Measurements from ENCODE around the gene ATIC. TPM values are rescaled to one million over a fixed set of nuclear protein-coding genes. Genes with fewer than 3 reads are reported as not detected.

ATIC gene
- total and polyA plus RNA-seq, 2 of the 8 experiments (the other 6 are each of a cell fraction or from before 2014, with no cell fraction given) = 139 to 319 TPM

- Histone ChIP-seq H4K8ac (ENCODE audit: extremely low read depth, insufficient read depth, low read length) (no peak overlapping the region), H3K27ac (ENCODE audit: low read depth, low read length) (no peak overlapping the region), H4K91ac (replicated peaks; ENCODE audit: insufficient read length, low read length) (no peak overlapping the region), H3K14ac (ENCODE audit: insufficient read length) (no peak overlapping the region), H2AK5ac (ENCODE audit: low read depth, low read length) (no peak overlapping the region), H3K79me1 (ENCODE audit: low read depth, low read length) (no peaks in the 10 kb centered on the region), H3K4me3 (ENCODE audit: extremely low read depth in 1 of 4, insufficient read depth in 2 of 4, low read depth in 3 of 4, low read length in 4 of 4) (no peak overlapping the region), H3K36me3 (ENCODE audit: control insufficient read depth in 2 of 4, insufficient read depth in 4 of 4, low read length in 3 of 4) (peaks cover 0 to 52% (median 9%) of the 10 kb centered on the region in 4 experiments; a peak in 6 of 8 replicates), H3K23me2 (ENCODE audit: low read depth, low read length) (no peaks in the 10 kb centered on the region), H3K4ac (replicated peaks; ENCODE audit: insufficient read length, low read depth, low read length) (no peak overlapping the region), H3K18ac (ENCODE audit: extremely low read depth, low read length) (no peak overlapping the region), H2BK12ac (ENCODE audit: low read depth, low read length) (no peak overlapping the region), H2BK20ac (ENCODE audit: low read length) (no peak overlapping the region), H3K23ac (ENCODE audit: insufficient read length) (no peak overlapping the region), H3K56ac (replicated peaks; ENCODE audit: insufficient read length, low read depth, low read length) (no peak overlapping the region), H3K27me3 (replicated peaks in 1 of 4; ENCODE audit: control insufficient read depth in 3 of 4, extremely low read depth in 1 of 4, insufficient read depth in 3 of 4, low read length in 3 of 4) (no peaks in the 10 kb centered on the region), H3K4me2 (ENCODE audit: insufficient read depth in 1 of 2, low read depth in 2 of 2, low read length in 2 of 2) (no peak overlapping the region), H4K20me1 (replicated peaks in 1 of 2; ENCODE audit: control insufficient read depth in 1 of 2, insufficient read depth in 2 of 2, low read length in 2 of 2) (no peaks in the 10 kb centered on the region), H2BK5ac (ENCODE audit: low read depth, low read length) (no peak overlapping the region), H3K9me3 (ENCODE audit: insufficient read depth in 2 of 2, low read depth in 1 of 2, low read length in 1 of 2) (no peaks in the 10 kb centered on the region), H3K9ac (replicated peaks in 1 of 4; ENCODE audit: extremely low read depth in 1 of 4, low read depth in 3 of 4, low read length in 3 of 4) (no peak overlapping the region; a peak in 1 of 7 replicates), H2BK120ac (replicated peaks; ENCODE audit: low read depth, low read length) (no peak overlapping the region), H3K4me1 (replicated peaks in 1 of 4; ENCODE audit: control insufficient read depth in 3 of 4, insufficient read depth in 4 of 4, low read length in 3 of 4) (no peaks in the 10 kb centered on the region), H4K5ac (ENCODE audit: insufficient read length, low read depth, low read length) (no peak overlapping the region), H2AFZ (ENCODE audit: low read length) (no peak overlapping the region), H3K79me2 (ENCODE audit: control insufficient read depth in 1 of 2, insufficient read depth in 2 of 2, low read length in 2 of 2) (no peaks in the 10 kb centered on the region), H2BK15ac (ENCODE audit: low read length) (no peak overlapping the region)
- ChIA-PET POLR2A (ENCODE audit: partially characterized antibody) (no interaction called here), CTCF (ENCODE audit: partially characterized antibody) (interaction anchor here (0.6 kb wide), 1 partner anchor 23 kb away, joined by 3 read pairs; no protein-coding TSS in a partner anchor)
- FAIRE-seq (no peak), DNase-seq (ENCODE audit: low read depth in 1 of 2, low spot score in 2 of 2) (no peak)
- 94% methylated on average over 6 of the region's 6 CpGs; no CpG with 5 or more reads in 1 of the 2 experiments for WGBS, 2 experiments (ENCODE audit: extremely low coverage in 1 of 2, insufficient coverage in 1 of 2, insufficient read length in 1 of 2, insufficient replicate concordance in 2 of 2, low coverage in 1 of 2, low lambda C conversion rate in 2 of 2, missing lambda C conversion rate in 1 of 2)
- TF ChIP-seq CTCF (IDR thresholded peaks at IDR 0.05; ENCODE audit: control extremely low read depth in 1 of 3, insufficient read depth in 1 of 3, low read depth in 1 of 3, low read length in 3 of 3) (no peak), EGR1 (IDR thresholded peaks at IDR 0.05; ENCODE audit: borderline replicate concordance, low read depth, low read length) (no peak), SIN3A (conservative IDR thresholded peaks at IDR 0.05 in 1 of 2, IDR thresholded peaks at IDR 0.05 in 1 of 2; ENCODE audit: low read depth in 1 of 2, low read length in 2 of 2) (no peak), SIRT6 (IDR thresholded peaks at IDR 0.05; ENCODE audit: low read length) (no peak), MAFK (IDR thresholded peaks at IDR 0.05; ENCODE audit: low read depth, low read length) (no peak), CHD1 (IDR thresholded peaks at IDR 0.05; ENCODE audit: low read depth, low read length) (no peak), SAP30 (IDR thresholded peaks at IDR 0.05; ENCODE audit: insufficient read depth, insufficient replicate concordance, low read length) (no peak), RXRA (IDR thresholded peaks at IDR 0.05; ENCODE audit: insufficient read depth, low read depth, low read length) (no peak), POLR2AphosphoS5 (IDR thresholded peaks at IDR 0.05; ENCODE audit: low read depth, low read length) (no peak), SIX5 (IDR thresholded peaks at IDR 0.05; ENCODE audit: low read depth, low read length) (no peak), FOSL1 (IDR thresholded peaks at IDR 0.05; ENCODE audit: insufficient read depth, low read depth, low read length) (no peak)
Measured at GRCh38 chr2:215361876-215362561, 50.2 kb downstream of the ATIC start.
